HUDEP-2 (cell line): ENCODE results near the gene HPN.
"Not testable (repeated sequence)": the region's sequence is repeated elsewhere in the genome, so short reads cannot be mapped to it uniquely, and the experiment has no call there.

Experiments
- DNase-seq, 76 experiments: peaks; one replicate each; lab custom pipeline; 2025; ENCODE audit not compliant: unreplicated experiment in 76 of 76; lab: John Stamatoyannopoulos, UW

The HPN gene

DNA sequence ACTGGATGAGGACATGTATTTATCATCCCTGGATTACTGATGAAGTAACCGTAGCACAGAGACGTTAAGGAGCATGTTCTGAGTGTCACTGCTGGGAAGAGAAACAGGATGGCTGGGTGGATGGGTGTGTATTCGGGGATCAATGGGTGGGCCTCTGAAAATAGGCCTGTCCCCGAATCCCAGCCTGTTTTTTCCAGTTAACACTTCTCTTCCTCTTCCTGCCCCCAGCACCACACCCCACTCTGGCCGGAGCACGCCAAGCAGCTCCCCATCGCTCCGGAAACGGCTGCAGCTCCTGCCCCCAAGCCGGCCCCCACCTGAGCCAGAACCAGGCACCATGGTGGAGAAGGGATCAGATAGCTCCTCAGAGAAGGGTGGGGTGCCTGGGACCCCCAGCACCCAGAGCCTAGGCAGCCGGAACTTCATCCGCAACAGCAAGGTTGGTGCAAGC is 32.6 kb upstream of the HPN start:
- no peak for DNase-seq

DNA sequence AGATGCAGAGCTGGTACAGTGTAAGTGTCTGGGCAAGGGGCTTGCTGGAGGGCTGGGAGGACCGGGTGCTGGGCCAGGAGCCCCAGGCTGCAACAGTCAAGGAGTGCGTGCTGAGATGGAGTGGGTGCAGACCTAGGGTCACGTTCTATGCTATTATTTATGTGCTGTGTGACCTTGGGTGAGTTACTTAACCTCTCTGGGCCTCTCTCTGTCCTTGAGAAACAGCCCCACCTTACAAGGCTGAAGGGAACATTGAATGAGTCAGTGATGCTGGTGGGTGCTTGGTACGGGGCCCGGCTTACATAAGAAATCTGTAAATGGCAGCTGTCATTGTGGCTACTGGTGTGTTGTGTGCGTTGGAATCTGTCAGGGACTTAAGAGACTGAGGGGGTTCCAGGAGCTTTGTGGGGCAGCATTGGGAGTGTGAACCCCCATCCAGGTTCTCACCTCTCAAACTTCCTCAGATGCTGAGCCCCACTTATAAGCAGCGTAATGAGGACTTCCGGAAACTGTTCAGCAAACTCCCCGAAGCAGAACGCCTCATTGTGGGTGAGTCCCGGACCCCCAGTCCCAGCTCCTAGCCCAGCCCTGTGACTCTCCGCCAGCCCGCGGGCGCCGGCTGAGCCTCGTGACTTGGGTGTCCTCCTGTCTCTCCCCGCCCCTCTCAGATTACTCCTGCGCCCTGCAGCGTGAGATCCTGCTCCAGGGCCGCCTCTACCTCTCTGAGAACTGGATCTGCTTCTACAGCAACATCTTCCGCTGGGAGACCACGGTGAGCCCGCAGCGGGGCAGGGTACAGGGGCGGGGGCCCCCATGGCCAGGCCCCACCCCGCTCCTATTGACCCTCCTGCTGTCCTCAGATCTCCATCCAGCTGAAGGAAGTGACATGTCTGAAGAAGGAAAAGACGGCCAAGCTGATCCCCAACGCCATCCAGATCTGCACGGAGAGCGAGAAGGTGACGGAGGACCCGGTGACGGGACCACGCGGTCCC is 31.8 kb upstream of the HPN start:
- no peak for DNase-seq

DNA sequence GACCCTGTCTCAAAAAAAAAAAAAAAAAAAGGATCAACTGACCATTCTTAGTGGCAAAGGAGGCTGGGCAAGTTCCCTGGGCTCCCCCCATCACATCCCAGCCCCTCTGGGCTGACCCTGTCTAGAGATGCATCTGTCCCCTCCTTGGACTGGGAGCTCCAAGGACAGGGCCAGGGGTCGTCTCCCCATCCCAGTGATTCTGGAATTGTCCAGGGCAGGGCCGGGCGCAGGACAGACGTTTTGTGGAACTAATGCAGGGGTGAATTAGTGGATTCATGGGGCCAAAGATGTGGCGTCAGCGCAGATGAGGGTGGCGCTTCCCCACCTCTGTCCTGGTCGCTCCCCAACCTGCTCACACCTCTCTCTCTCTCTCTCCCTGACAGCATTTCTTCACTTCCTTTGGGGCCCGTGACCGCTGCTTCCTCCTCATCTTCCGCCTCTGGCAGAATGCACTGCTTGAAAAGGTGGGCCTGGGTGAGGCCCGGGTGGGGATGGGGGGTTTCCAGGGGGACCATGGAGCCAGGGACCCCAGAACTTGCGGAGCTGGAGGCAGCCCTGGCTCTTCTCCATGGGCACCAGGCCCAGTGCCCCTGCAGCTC is 30.3 kb upstream of the HPN start:
- DNase-seq, result no peak

DNA sequence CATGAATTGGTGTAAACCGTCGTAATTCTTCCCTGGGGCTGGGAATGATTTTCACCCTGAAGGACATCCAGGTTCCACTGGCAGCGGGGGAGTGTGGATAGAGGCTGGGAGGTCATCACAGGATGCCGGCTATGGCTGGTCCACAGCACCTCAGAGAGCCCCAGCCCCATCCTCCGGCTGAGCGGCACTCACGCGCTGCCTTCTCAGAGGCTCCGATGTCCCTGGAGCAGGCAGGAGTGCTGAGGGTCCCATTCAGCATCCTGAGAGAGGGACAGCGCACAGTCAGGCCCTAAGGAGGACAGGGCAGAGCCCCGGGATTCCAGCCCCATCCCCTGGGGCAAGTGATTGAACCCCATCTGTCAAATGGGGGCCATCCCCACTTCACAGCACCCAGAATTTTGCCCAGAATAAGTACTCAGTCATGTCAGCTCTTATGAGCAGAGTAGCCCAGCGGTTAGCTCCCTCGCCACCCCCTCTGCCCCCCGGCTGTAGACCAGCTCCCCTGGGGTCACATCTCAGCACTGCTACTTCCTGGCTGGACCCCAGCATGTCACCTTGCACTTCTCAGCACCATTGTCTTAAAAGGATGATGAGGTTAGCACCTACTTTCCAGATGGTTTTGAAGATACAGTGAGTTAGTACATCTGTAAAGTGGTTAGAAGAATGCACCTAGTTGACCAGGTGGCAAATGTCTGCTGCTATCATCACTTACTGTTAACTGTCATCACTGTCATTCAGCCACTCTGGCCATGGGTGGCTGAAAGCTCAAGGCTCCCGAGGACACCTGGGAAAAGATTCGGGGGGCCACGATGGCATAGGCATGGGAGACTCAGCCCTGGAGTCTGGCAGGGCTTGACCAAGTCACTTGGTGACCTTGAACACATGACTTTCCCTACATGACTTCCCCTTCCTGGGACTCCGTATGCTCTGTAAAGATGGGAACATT is 29.5 kb upstream of the HPN start:
- no peak for DNase-seq

DNA sequence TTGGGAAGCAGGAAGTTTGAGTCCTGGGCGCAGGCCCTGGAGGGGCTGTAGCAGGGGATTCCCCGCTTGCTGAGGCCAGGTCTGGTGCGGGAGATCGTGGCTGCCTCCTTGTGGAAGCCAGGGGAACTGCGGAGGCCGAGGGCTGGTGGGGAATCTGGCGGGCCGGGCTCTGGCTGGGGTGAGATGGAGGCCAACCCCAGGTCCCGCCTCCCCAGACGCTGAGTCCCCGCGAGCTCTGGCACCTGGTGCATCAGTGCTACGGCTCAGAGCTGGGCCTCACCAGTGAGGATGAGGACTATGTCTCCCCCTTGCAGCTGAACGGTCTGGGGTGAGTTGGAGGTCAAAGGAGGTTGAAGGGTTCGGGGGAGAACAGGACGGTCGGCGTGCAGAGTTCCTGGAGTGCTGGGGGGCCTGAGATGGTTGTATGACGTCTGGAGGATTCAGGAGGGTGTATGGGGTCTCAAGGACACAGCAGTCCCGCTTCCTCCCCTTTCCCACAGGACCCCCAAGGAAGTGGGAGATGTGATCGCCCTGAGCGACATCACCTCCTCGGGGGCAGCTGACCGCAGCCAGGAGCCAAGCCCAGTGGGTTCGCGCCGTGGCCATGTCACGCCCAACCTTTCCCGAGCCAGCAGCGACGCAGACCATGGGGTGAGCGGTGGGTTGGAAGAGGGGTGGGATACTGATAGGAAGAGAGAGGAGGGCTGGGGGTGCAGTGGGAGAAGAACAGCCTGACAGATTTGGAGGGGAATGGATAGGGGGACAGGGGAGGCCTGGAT is 28.3 kb upstream of the HPN start:
- DNase-seq, result peak in 52 of 76 experiments; percentile 7 to 75 (median 42)

DNA sequence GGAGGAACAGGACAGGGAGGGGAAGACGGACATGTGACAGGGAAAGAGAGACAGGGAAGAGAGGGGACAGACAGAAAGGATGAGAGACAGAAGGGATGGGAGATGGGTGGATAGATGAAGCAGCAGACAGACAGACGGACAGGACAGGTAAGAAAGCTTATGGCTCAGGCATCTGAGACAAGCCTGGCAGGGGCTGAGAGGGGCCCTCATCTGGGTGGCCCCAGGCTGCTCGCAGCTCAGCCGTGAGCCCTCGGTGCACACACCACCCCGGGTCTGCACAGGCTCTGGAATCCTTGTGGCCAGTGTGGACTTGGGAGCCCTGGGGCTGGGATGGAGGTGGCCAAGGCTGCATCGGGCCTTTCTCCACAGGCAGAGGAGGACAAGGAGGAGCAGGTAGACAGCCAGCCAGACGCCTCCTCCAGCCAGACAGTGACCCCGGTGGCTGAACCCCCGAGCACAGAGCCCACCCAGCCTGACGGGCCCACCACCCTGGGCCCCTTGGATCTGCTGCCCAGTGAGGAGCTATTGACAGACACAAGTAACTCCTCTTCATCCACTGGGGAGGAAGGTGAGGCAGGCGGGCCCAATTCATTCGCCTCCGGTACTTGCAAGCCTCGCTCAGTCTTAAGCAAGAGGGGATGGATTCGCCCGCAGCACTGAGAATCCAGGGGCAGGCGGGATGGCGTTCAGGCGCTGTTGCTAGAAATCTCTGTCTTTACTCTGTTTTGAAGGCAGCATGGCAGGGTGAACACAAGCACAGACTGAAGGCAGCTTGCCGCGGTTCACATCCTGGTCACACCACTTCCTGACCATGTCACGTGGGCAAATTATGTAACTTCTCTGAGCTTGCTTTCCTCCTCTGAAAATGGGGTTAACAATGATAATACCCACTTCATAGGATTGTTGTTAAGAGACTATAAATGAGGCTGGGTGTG is 27.4 kb upstream of the HPN start:
- no peak for DNase-seq

DNA sequence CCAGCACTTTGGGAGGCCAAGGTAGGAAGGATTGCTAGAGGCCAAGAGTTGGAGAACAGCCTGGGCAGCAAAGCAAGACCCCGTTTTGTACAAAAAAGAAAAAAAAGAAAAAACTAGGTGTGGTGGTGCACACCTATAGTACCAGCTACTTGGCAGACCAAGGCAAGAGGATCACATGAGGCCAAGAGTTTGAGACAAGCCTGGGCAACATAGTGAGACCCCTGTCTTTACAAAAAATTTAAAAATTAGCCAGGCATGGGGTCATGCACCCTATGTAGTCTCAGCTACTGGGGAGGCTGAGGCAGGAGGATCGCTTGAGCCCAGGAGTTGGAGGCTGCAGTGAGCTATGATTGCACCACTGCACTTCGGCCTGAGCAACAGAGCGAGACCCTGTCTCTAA is 26.7 kb upstream of the HPN start:
- not testable (repeated sequence) for DNase-seq

DNA sequence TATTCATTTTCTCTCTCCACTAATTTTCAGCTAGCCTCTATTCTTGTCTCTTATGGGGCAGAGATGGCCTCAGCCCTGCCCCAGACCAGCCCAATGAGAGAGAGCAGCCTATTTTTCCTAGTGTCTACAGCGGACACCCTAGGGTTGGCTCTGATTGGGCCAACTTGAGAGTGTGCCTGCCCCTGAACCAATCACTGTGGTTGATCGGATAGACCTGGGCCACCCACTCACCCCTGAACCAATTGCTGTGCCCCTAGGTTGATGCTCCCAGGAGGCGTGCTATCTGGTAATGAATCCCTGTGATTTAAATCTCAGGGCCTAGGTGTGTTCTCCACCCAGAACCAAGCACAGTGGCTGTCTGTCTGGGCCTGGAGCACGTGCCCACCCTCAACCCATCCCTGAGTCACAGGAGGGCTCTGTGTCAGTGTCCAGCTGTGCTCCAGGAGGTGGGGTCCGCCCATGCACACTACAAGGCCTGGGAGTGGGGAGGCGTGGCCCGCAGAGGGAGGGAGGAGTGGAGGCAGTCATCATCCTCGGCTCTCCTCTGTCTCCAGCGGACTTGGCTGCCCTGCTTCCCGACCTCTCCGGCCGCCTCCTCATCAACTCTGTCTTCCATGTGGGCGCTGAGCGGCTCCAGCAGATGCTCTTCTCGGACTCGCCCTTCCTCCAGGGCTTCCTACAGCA is 26.1 kb upstream of the HPN start:
- no peak for DNase-seq

DNA sequence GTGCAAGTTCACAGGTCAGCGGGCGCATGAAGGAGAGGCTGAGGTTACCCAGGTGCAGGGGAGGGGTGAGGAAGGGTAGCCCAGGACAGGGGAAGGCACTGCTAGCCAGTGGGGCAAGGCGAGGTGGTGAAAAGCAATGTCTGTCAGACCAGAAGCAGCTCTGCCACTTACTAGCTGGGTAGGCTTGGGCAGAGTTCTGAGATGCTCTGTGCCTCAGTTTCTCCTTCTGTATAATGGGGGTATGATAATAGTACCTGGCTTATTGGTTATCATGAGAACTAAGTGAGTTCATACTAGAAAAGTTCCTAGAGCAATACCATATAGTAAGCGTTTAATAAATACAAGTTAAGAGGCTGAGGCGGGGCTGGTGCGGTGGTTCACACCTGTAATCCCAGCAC is 25.6 kb upstream of the HPN start:
- DNase-seq, result no peak

DNA sequence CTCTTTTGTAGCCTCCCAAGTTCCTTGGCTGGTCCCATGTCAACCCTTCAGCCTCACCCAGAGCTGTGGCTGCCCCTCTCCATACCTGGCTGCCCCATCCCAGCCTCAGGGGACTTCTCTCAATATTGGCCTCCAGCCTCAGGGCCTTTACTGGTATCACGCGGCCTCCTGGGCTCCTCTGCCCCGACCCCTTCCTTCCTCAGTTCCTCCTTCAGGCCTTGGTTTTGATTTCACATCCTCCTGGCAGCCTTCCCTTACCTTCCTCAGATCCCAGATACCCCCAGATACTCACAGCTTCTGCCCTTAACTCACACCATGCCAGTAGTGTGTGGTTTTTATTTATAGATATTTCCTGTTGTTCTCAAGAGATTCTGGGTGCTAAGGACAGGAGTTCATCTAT is 24.0 kb upstream of the HPN start:
- no peak for DNase-seq

DNA sequence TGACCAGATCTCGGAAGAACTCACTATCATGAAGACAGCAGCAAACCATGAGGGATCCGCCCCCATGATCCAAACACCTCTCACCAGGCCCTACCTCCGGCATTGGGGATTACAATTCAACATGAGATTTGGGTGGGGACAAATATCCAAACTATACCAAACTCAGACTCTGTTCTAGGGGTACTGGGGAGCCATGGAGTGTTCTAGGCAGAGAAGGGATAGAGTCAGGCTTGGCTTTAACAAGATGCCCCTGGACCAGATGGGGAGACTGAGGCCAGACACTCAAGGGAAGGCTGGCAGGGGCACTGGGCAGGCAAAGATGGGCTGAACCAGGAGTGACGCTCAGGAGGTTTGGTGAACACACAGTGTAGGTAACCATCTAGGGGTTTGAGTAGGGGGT is 23.1 kb upstream of the HPN start:
- DNase-seq, result no peak

DNA sequence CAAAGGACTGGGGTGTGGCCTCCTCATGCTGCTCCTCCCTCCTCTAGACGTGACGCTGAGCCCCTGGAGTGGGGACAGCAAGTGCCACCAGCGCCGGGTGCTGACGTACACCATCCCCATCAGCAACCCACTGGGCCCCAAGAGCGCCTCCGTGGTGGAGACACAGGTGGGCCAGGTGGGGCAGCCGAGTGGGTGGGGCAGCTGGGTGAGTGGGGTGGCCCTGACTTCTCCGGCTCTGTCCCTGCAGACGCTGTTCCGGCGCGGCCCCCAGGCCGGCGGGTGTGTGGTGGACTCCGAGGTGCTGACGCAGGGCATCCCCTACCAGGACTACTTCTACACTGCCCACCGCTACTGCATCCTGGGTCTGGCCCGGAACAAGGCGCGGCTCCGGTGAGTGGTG is 22.4 kb upstream of the HPN start:
- DNase-seq, result no peak

DNA sequence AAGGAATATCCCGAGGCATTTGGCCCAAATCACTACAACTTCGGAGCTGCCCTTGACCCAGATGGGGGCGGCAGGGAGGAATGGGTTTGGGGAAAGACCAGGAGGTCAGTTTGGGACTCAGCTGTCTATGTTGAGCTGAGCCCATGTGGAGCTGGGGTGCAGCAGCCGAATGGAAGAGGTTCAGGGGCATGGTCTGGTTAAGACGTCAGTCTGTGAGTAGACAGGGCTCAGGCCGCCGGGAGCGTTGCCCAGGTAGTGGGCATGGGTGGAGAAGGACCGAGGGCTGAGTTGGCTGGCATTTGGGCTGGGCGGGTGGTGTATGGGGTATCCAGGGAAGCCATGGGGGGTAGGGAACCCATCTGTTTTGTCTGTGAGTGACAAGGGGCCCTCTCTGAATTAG is 20.5 kb upstream of the HPN start:
- no peak for DNase-seq

DNA sequence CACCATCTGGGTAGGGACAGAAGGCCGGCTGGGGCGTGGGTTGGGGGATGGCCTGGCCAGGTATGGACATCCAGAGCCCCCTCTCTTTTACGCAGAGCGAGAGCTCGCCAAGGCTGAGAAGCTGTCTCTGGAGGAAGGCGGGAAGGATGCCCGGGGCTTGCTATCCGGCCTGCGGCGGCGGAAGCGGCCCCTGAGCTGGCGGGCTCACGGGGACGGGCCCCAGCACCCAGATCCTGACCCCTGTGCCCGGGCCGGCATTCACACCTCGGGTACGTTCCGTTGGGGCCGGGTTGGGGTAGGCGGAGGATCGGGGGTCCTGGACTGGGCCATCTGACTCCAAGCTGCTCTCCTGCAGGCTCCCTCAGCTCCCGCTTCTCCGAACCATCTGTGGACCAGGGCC is 19.9 kb upstream of the HPN start:
- DNase-seq, result no peak

DNA sequence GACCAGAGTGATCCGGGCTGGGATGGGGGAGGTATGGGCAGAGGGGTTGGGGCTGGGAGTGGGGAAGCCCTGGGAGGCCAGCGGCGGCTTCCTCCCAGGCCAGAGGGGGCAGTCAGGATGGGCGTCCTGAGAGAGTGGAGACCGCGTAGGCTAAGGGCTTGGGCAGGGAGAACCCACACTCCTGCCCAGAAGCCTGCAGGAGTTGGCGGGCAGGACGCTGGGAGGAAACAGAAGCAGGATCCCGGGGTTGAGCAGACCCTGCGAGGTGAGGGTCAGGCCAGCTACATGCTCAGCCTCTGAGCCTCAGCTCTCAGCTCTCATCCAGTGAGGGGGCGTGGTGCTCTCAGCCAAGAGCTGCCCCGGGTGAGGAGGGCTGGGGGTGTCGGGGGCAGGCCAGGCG is 19.1 kb upstream of the HPN start:
- no peak for DNase-seq

DNA sequence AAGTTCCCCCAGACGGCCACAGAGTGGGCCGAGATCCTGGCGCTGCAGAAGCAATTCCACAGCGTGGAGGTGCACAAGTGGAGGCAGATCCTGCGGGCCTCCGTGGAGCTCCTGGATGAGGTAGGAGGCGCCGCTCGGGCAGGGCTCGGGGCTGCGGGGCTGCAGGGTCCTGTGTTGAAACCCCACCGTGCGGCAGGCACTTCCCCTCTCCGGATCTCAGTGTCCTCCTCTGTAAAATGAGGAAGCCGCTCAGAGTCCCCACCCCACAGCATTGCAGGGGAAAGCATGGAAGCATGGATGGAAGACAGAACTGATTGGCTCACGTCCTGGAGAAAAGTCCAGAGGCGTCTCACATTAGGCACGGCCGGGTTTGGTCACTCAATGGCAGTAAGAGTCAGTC is 18.1 kb upstream of the HPN start:
- DNase-seq, result no peak

DNA sequence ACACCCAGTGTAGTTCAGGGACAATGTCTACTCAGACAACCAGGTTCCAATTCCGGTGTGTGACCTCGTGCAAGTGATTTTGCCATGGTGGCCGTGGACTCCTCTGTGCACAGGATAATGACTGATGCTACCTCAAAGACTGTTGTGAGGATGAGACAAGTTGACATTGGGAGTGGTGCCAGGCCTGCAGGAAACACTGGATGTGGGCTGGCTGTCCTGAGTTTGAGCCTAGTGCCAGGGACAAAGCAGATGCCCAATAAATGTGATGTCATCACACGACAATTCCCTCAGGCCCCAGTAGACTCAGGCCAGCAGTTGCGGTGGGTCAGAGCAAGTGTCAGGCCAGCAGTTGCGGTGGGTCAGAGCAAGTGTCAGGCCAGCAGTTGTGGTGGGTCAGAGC is 17.4 kb upstream of the HPN start:
- no peak for DNase-seq

DNA sequence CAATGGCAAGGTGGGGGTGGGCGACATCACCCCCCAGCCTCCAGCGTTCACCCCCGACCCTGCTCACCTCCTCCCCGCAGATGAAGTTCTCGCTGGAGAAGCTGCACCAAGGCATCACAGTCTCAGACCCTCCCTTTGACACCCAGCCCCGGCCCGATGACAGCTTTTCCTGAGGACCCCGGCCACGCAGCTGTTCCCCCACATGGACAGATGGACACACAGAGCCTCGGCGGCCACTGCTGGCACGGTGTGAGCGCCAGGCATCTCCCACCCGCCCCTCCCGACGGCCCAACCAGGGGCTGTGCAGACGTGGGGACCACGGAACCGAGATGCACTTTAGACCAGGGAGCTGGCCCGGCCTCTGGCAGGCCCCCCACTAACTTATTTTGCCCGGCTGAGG is 15.6 kb upstream of the HPN start:
- DNase-seq, result no peak

DNA sequence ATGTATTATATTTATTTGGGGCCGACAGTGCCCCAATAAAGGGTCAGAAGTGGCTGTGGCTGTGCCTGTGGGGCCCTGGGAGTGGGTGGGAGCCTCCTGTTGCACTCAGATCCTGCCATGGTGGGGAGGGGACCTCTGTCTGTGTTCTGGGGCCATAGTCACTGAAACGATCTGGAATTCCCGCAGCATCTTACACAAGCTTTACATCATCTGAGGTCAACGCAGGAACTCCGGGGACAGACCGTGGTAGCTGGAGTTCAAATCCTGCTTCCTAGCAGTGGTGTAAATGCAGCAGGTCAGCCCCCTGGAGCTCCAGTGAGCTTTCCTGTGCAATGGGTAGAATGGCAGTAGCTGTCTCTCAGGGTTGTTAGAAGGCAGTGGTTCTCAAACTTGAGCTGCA is 15.1 kb upstream of the HPN start:
- DNase-seq, result no peak
